Ovary (tissue), 1 donor: ENCODE results near the gene ARHGEF12.

Source experiments
- EP300 ChIP-seq: sonication (generic); formaldehyde crosslinking; IDR thresholded peaks from one replicate; pipeline ENCODE4 v1.6.1; 2017; ENCODE audit warnings: antibody characterized with exemption
- POLR2A ChIP-seq: fragments of 450-650 bp; IDR thresholded peaks from one replicate; pipeline ENCODE4 v1.6.1; 2017; ENCODE audit warnings: antibody characterized with exemption, mild to moderate bottlenecking, moderate library complexity

DNA sequence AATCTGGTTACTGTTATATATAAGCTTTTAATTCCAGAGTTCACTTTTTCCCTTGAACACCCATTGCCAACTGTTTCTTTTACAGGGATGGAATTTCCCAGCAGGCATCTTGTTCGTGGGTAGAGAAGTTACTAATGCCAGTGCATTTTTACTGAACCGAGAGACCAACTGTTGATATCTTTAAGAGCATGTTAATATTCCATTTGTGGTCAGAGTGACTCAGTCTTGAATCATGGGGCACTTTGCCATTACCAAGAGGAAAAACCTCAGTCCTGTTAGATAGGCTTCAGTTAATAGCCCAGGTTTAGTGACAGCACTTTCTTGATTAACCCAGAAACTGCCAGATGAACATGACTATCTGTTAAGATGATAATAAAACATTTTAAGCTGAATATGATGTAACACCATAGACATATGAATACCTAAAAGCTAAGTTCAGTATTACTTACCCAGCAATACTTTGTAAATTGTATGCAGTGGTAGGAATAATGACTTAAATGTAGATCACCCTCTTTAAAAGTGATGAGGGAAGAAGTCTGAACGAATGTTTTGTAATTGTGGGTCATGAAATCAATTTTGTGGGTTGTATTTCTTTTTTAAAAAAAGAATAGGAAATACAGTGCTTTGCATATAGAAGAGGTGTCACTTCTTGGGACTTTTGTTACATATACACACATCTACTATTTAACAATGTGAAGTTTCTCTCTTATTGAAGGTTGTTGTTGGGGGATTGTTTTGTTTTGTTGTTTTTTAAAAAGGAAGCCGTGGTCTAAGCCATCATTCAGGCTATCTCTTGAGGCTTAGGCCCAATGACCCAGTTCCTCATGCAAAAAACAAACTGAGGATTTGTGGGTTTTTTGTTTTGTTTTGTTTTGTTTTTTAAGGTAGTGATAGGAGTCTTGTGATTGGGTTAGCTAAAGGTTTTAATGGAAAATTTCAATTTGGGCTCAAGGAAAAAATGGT, 96.1 kb downstream of the ARHGEF12 start:
- TF ChIP-seq POLR2A = no peak
- TF ChIP-seq EP300 = no peak
